Stomach (tissue), 9 donors: ENCODE measurements around the gene PRICKLE2. TPM values are rescaled to one million over a fixed set of nuclear protein-coding genes. Genes with fewer than 3 reads are reported as not detected.

ENCODE experiments used
- DNase-seq, 2 donors: peaks; one replicate each; pipeline versions ENCODE4 v3.0.0 to v3.0.0-alpha.2; 2013 to 2019
- H3K27ac ChIP-seq, 5 donors: fragments of 200-600 bp in 4 of 5; sonication (generic) in 4 of 5; one replicate each; pipeline ENCODE4 v1.5.1; 2013 to 2019; ENCODE audit warnings: mild to moderate bottlenecking in 1 of 5, moderate library complexity in 1 of 5
- H3K27me3 ChIP-seq, 3 donors: fragments of 200-600 bp; sonication (generic); one replicate each; pipeline ENCODE4 v1.5.1; 2017 to 2019; ENCODE audit warnings: mixed run types in 1 of 3
- H3K36me3 ChIP-seq, 4 donors: fragments of 200-600 bp; sonication (generic); 1 replicate in 3 of 4; 2 replicates in 1 of 4; pipeline ENCODE4 v1.5.1; 2016 to 2019
- H3K4me1 ChIP-seq, 4 donors: fragments of 200-600 bp; sonication (generic); one replicate each; pipeline ENCODE4 v1.5.1; 2016 to 2019
- H3K4me3 ChIP-seq, 4 donors: fragments of 200-600 bp; sonication (generic) in 3 of 4; one replicate each; pipeline ENCODE4 v1.5.1; 2016 to 2019; ENCODE audit warnings: mild to moderate bottlenecking in 1 of 4
- H3K9me3 ChIP-seq, 4 donors: fragments of 200-600 bp; sonication (generic); one replicate each; pipeline ENCODE4 v1.5.1; 2016 to 2019
- EP300 ChIP-seq: sonication (generic); formaldehyde crosslinking; IDR thresholded peaks from one replicate; pipeline ENCODE4 v1.6.1; 2017; ENCODE audit warnings: antibody characterized with exemption
- POLR2A ChIP-seq, 4 donors: fragments of 450-650 bp; IDR thresholded peaks; one replicate each; pipeline ENCODE4 v1.6.1; 2016; ENCODE audit warnings: antibody characterized with exemption in 4 of 4, control low read depth in 2 of 4, mild to moderate bottlenecking in 1 of 4, moderate library complexity in 1 of 4
- POLR2AphosphoS5 ChIP-seq, 3 donors: sonication (generic); formaldehyde crosslinking; IDR thresholded peaks; one replicate each; pipeline ENCODE4 v1.6.1; 2016; ENCODE audit warnings: antibody characterized with exemption in 3 of 3
- WGBS, 5 donors: extraction: QIAGEN DNeasy Blood & Tissue Kit in 3 of 5; methylation state at CpG; one replicate each; pipeline versions ENCODE4 v1.1.5 to v1.1.7; 2013 to 2018; 5-methylcytosine and 5-hydroxymethylcytosine counted together
- intact Hi-C: fragments of 100-400 bp; cut with DNase I; formaldehyde crosslinking; loops from one replicate; pipeline ENCODE4 v1.15.1; 2023; ENCODE audit warnings: low total_unique reads
- polyA plus RNA-seq, 3 donors: library from polyadenylated mRNA; stranded (reverse); fragments of 200-250 nt; gene quantifications; one replicate each; pipeline ENCODE4 v1.2.3, GENCODE V29; 2013
- total RNA-seq, 5 donors: library from RNA; depleted of rRNA; stranded (reverse); fragments of >200 nt; gene quantifications; one replicate each; pipeline versions ENCODE4 v1.1.0 to v1.2.3, GENCODE V29; 2014 to 2016
- TF ChIP-seq, protein P1 (sequence below), 7 experiments: fragments of 450-650 bp in 4 of 7; fragments of 200-600 bp in 3 of 7; sonication (generic) in 3 of 7; IDR thresholded peaks; one replicate each; pipeline ENCODE4 v1.5.1; 2016 to 2019; ENCODE audit warnings: antibody characterized with exemption in 7 of 7, control low read depth in 2 of 7, mild to moderate bottlenecking in 1 of 7
- donor health status: healthy with polysubstance abuse.
- donor health status: Bipolar disorder and iron deficiency.
- donor health status: healthy.

The PRICKLE2 gene
- total and polyA plus RNA-seq, 8 donors = 3.7 to 59.1 (median 21.0) TPM

DNA sequence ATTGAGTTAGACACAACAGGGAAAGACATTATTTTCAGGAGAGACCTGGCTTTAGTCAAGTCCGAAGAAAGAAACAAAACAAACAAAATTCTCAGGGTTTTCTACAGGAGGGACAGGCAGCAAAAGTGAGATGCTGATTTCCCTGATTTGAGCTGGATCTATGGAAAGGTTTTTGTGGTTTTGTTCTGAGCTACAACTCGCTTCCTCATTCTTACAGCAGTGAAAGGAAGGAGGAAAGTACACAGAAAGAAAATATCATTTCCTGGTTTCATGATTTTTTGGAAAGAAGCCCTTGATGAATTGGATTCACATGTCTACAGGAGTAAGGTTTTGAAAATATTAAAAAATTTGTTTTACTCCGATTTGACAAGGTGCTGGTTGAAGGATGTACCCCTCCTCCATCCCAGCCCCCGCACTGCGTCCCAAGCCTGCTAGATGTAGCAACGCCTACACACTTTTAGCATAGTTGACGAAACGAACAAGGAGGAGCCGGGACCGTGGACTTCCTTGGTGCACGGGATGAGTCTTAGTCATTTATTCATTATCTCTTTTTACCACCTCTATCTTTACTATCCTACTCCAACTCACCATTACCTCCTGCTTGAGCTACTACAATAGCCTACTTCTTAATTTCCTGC is 10.8 kb downstream of the PRICKLE2 start:
- WGBS, 5 donors = 48 to 70% (median 64%) methylated on average over 11 of the region's 11 CpGs
- intact Hi-C loops = no loop called here
- Histone ChIP-seq H3K27ac (peak overlapping the region in 4 of 5 donors; percentile 76 to 89 (median 80)), H3K36me3 (no peaks in the 10 kb centered on the region), H3K27me3 (no peaks in the 10 kb centered on the region), H3K4me1 (peaks cover 32 to 93% (median 62%) of the 10 kb centered on the region in 4 donors), H3K9me3 (no peaks in the 10 kb centered on the region), H3K4me3 (peak overlapping the region in 3 of 4 donors; percentile 8 to 22 (median 22))
- TF ChIP-seq, protein P1, sequence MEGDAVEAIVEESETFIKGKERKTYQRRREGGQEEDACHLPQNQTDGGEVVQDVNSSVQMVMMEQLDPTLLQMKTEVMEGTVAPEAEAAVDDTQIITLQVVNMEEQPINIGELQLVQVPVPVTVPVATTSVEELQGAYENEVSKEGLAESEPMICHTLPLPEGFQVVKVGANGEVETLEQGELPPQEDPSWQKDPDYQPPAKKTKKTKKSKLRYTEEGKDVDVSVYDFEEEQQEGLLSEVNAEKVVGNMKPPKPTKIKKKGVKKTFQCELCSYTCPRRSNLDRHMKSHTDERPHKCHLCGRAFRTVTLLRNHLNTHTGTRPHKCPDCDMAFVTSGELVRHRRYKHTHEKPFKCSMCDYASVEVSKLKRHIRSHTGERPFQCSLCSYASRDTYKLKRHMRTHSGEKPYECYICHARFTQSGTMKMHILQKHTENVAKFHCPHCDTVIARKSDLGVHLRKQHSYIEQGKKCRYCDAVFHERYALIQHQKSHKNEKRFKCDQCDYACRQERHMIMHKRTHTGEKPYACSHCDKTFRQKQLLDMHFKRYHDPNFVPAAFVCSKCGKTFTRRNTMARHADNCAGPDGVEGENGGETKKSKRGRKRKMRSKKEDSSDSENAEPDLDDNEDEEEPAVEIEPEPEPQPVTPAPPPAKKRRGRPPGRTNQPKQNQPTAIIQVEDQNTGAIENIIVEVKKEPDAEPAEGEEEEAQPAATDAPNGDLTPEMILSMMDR (IDR thresholded peaks at IDR 0.05) = no peak
- TF ChIP-seq POLR2AphosphoS5 (IDR thresholded peaks at IDR 0.05) = peak in 1 of 3 donors; percentile 9
- TF ChIP-seq EP300 = no peak
- TF ChIP-seq POLR2A (IDR thresholded peaks at IDR 0.05) = no peak
- DNase-seq = peak in 1 of 2 donors; percentile 69

DNA sequence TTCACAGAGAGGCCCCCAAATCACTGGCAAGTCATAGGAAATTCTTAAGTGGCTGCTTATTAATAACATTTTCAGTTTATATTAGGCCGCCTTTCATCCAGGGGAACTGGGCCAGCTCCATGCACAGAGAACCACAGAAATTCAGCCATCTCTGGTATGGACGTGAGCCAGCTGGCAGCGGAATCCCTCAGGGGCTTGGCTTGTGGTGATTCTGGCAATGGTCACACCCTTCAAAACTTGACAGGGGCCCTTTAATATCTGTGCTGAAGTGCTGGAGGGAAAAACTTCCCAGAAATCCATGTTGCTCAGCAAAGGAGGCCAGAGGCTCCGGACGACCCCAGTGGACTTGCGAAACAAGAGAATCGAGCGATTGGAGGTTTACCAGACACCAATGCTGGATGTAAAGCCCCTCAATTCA is 11.3 kb downstream of the PRICKLE2 start:
- 11 to 50% (median 37%) methylated on average over 8 of the region's 8 CpGs for WGBS, 5 donors
- DNase-seq = peak; percentile 59 to 90
- TF ChIP-seq EP300 (no peak), POLR2AphosphoS5 (IDR thresholded peaks at IDR 0.05) (peak in 1 of 3 donors; percentile 40)
- H3K9me3 ChIP-seq = no peaks in the 10 kb centered on the region
- no peaks in the 10 kb centered on the region for H3K36me3 ChIP-seq
- peaks cover 32 to 90% (median 61%) of the 10 kb centered on the region in 4 donors for H3K4me1 ChIP-seq
- peak overlapping the region in 3 of 4 donors; percentile 8 to 22 (median 22) for H3K4me3 ChIP-seq
- no peaks in the 10 kb centered on the region for H3K27me3 ChIP-seq
- intact Hi-C loops = no loop called here
- H3K27ac ChIP-seq = peak overlapping the region in 4 of 5 donors; percentile 76 to 89 (median 80)

DNA sequence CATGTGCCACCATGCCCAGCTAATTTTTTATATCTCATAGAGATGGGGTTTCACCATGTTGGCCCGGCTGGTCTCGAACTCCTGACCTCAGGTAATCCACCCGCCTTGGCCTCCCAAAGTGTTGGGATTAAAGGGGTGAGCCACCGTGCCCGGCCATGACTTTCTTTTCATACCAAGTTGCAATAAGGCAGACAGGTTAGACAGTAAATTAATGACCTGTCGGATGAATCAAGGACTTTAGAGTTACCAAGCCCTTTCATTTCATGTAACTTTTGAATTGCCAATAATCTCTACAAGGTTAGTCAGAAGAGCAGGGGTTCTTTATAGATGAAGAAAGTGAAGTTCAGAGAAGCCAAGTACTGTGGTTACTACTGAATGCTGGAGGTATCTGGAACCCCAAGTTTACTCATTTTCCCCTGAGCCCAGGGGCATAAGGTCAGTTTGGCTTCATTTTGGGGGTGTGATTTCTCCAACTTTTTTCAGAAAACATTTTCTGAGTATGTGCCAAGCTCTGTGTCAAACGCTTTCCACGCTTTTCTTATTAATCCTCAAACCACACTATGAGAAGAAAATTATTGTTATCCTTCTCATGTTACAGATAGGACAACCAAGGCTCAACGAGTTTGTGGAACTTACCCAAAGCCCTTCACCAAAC is 11.9 kb downstream of the PRICKLE2 start:
- no peak for DNase-seq
- 77 to 84% (median 78%) methylated on average over 9 of the region's 9 CpGs for WGBS, 5 donors
- Histone ChIP-seq H3K4me1 (peaks cover 32 to 86% (median 60%) of the 10 kb centered on the region in 4 donors), H3K9me3 (no peaks in the 10 kb centered on the region), H3K36me3 (no peaks in the 10 kb centered on the region), H3K27me3 (no peaks in the 10 kb centered on the region), H3K27ac (peak overlapping the region in 4 of 5 donors; percentile 76 to 89 (median 80)), H3K4me3 (peak overlapping the region in 1 of 4 donors; percentile 22)
- intact Hi-C loops = no loop called here
- TF ChIP-seq EP300 (no peak), POLR2AphosphoS5 (IDR thresholded peaks at IDR 0.05) (no peak), POLR2A (IDR thresholded peaks at IDR 0.05) (no peak)
- TF ChIP-seq, protein P1 (IDR thresholded peaks at IDR 0.05) = no peak

DNA sequence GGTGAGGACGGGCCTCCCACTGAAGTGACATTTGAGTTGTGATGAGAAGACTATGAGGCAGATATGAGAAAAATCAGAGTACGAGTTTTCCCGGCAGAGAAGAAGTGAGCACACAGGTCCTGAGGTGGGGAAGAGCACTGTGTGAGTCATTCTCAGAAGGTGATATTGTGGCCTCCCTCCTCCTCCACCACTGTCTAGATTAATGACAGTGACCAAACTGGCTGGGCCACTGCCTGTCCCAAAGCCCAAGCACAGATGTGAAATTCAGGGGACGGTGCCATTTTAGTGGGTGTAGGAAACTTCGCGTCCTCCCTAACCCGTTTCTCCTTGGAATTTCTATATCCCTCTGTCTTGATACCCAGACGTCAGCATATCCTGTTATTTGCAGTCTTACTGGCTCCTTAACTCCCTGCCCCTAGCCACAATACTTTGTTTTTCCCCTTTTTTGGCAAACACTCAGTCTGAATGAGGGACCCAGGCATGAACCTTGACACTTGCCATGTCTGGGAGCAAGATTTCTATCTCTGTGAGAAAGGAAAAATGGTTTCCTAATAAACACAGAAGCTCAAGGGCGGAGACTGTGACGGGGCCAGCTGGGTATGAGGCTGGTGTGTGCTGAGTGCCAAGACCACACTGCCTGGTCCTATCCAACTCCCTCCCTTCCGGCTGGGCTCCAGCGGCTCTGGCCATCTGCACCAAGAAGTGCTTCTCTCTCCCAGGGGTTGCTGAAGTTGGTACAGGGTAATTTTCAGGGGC is 15.2 kb downstream of the PRICKLE2 start:
- Histone ChIP-seq H3K27me3 (no peaks in the 10 kb centered on the region), H3K9me3 (no peaks in the 10 kb centered on the region), H3K4me1 (peaks cover 35 to 83% (median 61%) of the 10 kb centered on the region in 4 donors), H3K4me3 (no peak overlapping the region), H3K27ac (peak overlapping the region in 4 of 5 donors; percentile 47 to 89 (median 73)), H3K36me3 (no peaks in the 10 kb centered on the region)
- intact Hi-C loops = no loop called here
- TF ChIP-seq POLR2A (IDR thresholded peaks at IDR 0.05) (no peak), POLR2AphosphoS5 (IDR thresholded peaks at IDR 0.05) (peak in 2 of 3 donors; percentile 19 to 32)
- TF ChIP-seq, protein P1 (IDR thresholded peaks at IDR 0.05) = no peak
- WGBS, 5 donors = 55 to 73% (median 64%) methylated on average over 12 of the region's 12 CpGs
- peak; percentile 27 to 74 for DNase-seq
